Measurements from ENCODE around the gene CPN1. TPM values are rescaled to one million over a fixed set of nuclear protein-coding genes. Genes with fewer than 3 reads are reported as not detected.

CPN1 gene
- total RNA-seq, 1 experiment from 2014 or later: not detected

DNA sequence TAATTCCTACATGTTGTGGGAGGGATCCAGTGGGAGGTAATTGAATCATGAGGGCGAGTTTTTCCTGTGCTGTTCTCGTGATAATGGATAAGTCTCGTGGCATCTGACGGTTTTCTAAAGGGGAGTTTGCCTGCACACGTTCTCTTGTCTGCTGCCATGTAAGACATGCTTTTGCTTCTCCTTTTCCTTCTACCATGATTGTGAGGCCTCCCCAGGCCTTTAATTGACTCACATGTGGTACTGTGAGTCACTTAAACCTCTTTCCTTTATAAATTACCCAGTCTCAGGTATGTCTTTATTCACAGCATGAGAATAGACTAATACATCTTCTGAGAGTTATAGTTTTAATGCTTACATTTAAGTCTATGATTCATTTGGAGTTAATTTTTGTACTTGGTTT lies 22.6 kb upstream of the CPN1 start:
- Mint-ChIP-seq H3K27ac (ENCODE audit: low read depth, unreplicated experiment) (no peak overlapping the region), H3K4me3 (ENCODE audit: unreplicated experiment) (no peak overlapping the region), H3K36me3 (ENCODE audit: insufficient read depth, unreplicated experiment) (no peaks in the 10 kb centered on the region), H3K9me3 (ENCODE audit: unreplicated experiment) (peaks cover 10% of the 10 kb centered on the region), H3K4me1 (ENCODE audit: insufficient read depth, unreplicated experiment) (no peaks in the 10 kb centered on the region), H3K27me3 (ENCODE audit: insufficient read depth, unreplicated experiment) (no peaks in the 10 kb centered on the region)
- ChIA-PET CTCF (no interaction called here), POLR2A (no interaction called here)
- DNase-seq (ENCODE audit: unreplicated experiment): no peak
- TF ChIP-seq, protein P1, sequence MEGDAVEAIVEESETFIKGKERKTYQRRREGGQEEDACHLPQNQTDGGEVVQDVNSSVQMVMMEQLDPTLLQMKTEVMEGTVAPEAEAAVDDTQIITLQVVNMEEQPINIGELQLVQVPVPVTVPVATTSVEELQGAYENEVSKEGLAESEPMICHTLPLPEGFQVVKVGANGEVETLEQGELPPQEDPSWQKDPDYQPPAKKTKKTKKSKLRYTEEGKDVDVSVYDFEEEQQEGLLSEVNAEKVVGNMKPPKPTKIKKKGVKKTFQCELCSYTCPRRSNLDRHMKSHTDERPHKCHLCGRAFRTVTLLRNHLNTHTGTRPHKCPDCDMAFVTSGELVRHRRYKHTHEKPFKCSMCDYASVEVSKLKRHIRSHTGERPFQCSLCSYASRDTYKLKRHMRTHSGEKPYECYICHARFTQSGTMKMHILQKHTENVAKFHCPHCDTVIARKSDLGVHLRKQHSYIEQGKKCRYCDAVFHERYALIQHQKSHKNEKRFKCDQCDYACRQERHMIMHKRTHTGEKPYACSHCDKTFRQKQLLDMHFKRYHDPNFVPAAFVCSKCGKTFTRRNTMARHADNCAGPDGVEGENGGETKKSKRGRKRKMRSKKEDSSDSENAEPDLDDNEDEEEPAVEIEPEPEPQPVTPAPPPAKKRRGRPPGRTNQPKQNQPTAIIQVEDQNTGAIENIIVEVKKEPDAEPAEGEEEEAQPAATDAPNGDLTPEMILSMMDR (IDR thresholded peaks at IDR 0.05; ENCODE audit: unreplicated experiment): no peak
- intact Hi-C loops (cut with micrococcal nuclease): no loop called here
- no TSS peak for BruUV-seq (replicated peaks)

DNA sequence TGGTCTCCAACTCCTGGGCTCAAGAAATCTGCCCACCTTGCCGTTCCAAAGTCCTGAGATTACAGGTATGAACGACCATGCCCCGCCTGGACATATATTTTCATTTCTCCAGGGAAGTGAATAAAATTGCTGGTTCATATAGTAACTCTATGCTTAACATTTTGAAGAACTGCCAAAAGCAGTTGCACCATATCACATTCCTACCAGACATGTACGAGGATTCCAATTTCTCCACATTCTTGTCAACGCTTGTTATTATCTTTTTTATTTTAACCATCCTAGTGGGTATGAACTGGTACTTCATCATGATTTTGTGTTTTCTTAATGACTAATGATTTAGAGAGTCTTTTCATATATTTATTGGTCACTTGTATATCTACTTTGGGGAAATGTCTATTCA lies 21.9 kb upstream of the CPN1 start:
- CTCF ChIA-PET: no interaction called here
- H3K4me1 Mint-ChIP-seq (ENCODE audit: insufficient read depth, unreplicated experiment): no peaks in the 10 kb centered on the region
- no peaks in the 10 kb centered on the region for H3K36me3 Mint-ChIP-seq (ENCODE audit: insufficient read depth, unreplicated experiment)
- H3K27ac Mint-ChIP-seq (ENCODE audit: low read depth, unreplicated experiment): no peak overlapping the region
- peaks cover 10% of the 10 kb centered on the region for H3K9me3 Mint-ChIP-seq (ENCODE audit: unreplicated experiment)
- TF ChIP-seq, protein P1 (IDR thresholded peaks at IDR 0.05; ENCODE audit: unreplicated experiment): no peak
- no TSS peak for BruUV-seq (replicated peaks)
- H3K4me3 Mint-ChIP-seq (ENCODE audit: unreplicated experiment): no peak overlapping the region
- intact Hi-C loops (cut with micrococcal nuclease): no loop called here
- POLR2A ChIA-PET: no interaction called here
- peak; percentile 48 for DNase-seq (ENCODE audit: unreplicated experiment)
- H3K27me3 Mint-ChIP-seq (ENCODE audit: insufficient read depth, unreplicated experiment): no peaks in the 10 kb centered on the region

- no peaks in the 10 kb centered on the region for H3K4me1 Mint-ChIP-seq (ENCODE audit: insufficient read depth, unreplicated experiment)
These were observed 19.8 kb upstream of the CPN1 start for GRCh38 chr10:100101192-100102076.

GRCh38 chr10:100100651-100101184 lies 19.0 kb upstream of the CPN1 start:
- BruUV-seq (replicated peaks): no TSS peak
- H3K4me1 Mint-ChIP-seq (ENCODE audit: insufficient read depth, unreplicated experiment): no peaks in the 10 kb centered on the region
- TF ChIP-seq, protein P1 (IDR thresholded peaks at IDR 0.05; ENCODE audit: unreplicated experiment): peak; percentile 35
- no peak overlapping the region for H3K4me3 Mint-ChIP-seq (ENCODE audit: unreplicated experiment)
- H3K36me3 Mint-ChIP-seq (ENCODE audit: insufficient read depth, unreplicated experiment): no peaks in the 10 kb centered on the region
- no peaks in the 10 kb centered on the region for H3K27me3 Mint-ChIP-seq (ENCODE audit: insufficient read depth, unreplicated experiment)
- CTCF ChIA-PET: interaction anchor here (1.1 to 2.3 kb wide), 4 partner anchors 14 to 255 kb away, joined by 4 to 11 read pairs (median 6); no protein-coding TSS in a partner anchor
- H3K9me3 Mint-ChIP-seq (ENCODE audit: unreplicated experiment): peaks cover 10% of the 10 kb centered on the region
- intact Hi-C loops (cut with micrococcal nuclease): loop anchor here (1.0 kb wide), 2 partner anchors 194 to 254 kb away; no protein-coding TSS in a partner anchor
- peak; percentile 61 for DNase-seq (ENCODE audit: unreplicated experiment)
- POLR2A ChIA-PET: interaction anchor here (0.7 kb wide), 1 partner anchor 9 kb away, joined by 3 read pairs; no protein-coding TSS in a partner anchor
- H3K27ac Mint-ChIP-seq (ENCODE audit: low read depth, unreplicated experiment): no peak overlapping the region

More at GRCh38 chr10:100101192-100102076, 19.8 kb upstream of the CPN1 start:
- no TSS peak for BruUV-seq (replicated peaks)
- H3K4me3 Mint-ChIP-seq (ENCODE audit: unreplicated experiment): no peak overlapping the region
- intact Hi-C loops (cut with micrococcal nuclease): no loop called here
- H3K36me3 Mint-ChIP-seq (ENCODE audit: insufficient read depth, unreplicated experiment): no peaks in the 10 kb centered on the region
- peak; percentile 30 for DNase-seq (ENCODE audit: unreplicated experiment)
- ChIA-PET POLR2A (interaction anchor here (0.7 kb wide), 1 partner anchor 8 kb away, joined by 3 read pairs; no protein-coding TSS in a partner anchor), CTCF (interaction anchor here (0.5 to 2.3 kb wide), 5 partner anchors 55 to 272 kb away, joined by 3 to 11 read pairs (median 4); no protein-coding TSS in a partner anchor)
- peaks cover 10% of the 10 kb centered on the region for H3K9me3 Mint-ChIP-seq (ENCODE audit: unreplicated experiment)
- H3K27me3 Mint-ChIP-seq (ENCODE audit: insufficient read depth, unreplicated experiment): no peaks in the 10 kb centered on the region
- H3K27ac Mint-ChIP-seq (ENCODE audit: low read depth, unreplicated experiment): no peak overlapping the region
- TF ChIP-seq, protein P1 (IDR thresholded peaks at IDR 0.05; ENCODE audit: unreplicated experiment): no peak
